Midbrain (tissue), 1 donor: ENCODE results near the gene MIER3.
A peak's percentile ranks its signal among the peaks of the same experiment; 100 is the strongest.
"Not testable (repeated sequence)": the region's sequence is repeated elsewhere in the genome, so short reads cannot be mapped to it uniquely, and the experiment has no call there.

Experiments used
- DNase-seq: peaks from one replicate; lab custom pipeline; 2025; lab: John Stamatoyannopoulos, UW

The MIER3 gene, protein sequence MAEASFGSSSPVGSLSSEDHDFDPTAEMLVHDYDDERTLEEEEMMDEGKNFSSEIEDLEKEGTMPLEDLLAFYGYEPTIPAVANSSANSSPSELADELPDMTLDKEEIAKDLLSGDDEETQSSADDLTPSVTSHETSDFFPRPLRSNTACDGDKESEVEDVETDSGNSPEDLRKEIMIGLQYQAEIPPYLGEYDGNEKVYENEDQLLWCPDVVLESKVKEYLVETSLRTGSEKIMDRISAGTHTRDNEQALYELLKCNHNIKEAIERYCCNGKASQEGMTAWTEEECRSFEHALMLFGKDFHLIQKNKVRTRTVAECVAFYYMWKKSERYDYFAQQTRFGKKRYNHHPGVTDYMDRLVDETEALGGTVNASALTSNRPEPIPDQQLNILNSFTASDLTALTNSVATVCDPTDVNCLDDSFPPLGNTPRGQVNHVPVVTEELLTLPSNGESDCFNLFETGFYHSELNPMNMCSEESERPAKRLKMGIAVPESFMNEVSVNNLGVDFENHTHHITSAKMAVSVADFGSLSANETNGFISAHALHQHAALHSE

GRCh38 chr5:56951946-56952691, at the start of gene MIER3:
Gene MIER3, minus strand, starts transcription at chr5:56952123. Its CDS starts 21 bp downstream, at chr5:56952102.
- DNase-seq = peak; percentile 79

- DNase-seq = no peak
Measured at GRCh38 chr5:56995596-56995995, 43.7 kb upstream of the MIER3 start.

DNA sequence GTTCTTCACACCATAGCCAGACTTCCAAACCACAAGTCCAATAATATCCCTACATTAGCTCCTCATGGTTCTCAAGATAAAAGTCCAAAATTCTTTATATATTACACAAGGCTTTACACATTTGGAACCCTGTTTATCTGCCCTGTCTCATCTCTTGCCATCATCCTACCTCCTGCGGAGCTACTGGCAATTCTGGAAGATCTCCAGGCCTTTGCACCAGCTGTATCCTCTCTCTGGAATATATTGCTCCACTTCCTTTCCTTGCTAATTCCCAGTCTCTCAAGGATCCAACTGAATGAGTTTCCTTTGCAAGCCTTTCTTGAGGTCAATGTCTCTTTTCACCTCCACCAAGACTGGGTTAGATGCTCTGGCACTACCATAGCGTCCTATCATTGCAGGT, 41.3 kb upstream of the MIER3 start:
- no peak for DNase-seq

GRCh38 chr5:56989676-56990075, 37.8 kb upstream of the MIER3 start:
- no peak for DNase-seq

DNA sequence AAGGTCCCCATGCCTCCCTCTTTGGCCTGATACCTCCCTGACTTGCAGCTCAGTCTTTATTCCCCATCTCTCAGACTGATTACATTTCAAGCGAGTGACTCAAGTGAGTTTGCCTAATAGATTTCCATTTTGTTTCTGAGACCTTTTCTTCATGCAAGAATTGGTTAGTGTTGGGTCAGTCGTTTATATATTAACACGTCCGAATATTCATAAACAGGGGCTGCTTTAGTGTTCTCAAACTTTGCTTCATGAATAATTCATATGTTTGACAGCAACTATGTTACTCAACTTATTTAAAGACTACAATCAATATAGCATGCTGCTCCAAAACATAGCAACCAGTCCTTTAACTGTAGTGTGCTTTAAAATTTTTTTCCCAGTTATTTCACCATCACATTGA, 36.6 kb upstream of the MIER3 start:
- DNase-seq = no peak

GRCh38 chr5:56987171-56987570, 35.2 kb upstream of the MIER3 start:
- no peak for DNase-seq

DNA sequence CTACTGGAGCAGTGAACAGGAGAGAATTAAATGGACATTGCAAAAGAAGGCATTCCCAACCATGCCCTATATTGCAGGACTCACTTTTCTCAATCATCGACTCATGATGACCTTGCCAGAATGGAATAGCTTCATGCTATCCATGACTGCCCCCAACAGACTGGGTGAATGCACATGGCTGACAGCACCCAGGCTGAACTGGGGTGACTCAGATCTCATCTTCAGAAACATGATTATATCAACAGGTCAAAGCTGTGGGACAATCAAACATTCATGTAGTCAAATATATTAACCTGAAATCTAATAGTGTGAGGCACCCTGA, 34.7 kb upstream of the MIER3 start:
- no peak for DNase-seq

DNA sequence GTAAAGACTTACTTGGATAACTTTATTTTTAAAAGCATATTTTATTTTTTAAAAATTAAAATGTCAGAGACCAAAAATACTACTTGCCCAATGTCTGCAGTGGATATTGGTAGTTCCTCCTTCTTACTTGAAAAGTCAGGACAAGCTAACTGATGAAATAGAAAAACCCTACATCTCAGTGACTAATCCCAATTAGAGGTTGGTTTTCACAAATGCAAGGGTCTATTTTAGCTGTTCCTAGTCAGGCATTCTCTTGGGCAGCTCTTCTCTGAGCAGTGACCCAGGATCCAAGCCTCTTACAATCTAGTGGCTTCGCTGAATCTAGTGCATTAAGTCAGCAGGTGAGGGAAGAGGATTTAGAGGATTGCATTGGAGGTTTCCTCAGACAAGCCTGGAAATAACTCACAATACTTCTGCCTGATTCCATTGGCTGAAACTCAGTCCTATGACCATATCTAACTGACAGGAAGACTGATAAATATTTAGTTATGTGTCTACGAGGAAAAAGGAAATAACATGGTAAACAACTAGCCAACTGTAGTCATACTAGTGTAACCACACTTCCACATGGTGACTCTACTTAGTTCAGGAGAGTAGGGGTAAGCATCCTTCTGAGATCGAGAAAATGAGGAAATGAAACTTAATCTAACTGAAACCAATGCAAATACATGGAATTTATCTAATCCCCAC, 34.2 kb upstream of the MIER3 start:
- DNase-seq = no peak

GRCh38 chr5:56984445-56984844, 32.5 kb upstream of the MIER3 start:
- no peak for DNase-seq

DNA sequence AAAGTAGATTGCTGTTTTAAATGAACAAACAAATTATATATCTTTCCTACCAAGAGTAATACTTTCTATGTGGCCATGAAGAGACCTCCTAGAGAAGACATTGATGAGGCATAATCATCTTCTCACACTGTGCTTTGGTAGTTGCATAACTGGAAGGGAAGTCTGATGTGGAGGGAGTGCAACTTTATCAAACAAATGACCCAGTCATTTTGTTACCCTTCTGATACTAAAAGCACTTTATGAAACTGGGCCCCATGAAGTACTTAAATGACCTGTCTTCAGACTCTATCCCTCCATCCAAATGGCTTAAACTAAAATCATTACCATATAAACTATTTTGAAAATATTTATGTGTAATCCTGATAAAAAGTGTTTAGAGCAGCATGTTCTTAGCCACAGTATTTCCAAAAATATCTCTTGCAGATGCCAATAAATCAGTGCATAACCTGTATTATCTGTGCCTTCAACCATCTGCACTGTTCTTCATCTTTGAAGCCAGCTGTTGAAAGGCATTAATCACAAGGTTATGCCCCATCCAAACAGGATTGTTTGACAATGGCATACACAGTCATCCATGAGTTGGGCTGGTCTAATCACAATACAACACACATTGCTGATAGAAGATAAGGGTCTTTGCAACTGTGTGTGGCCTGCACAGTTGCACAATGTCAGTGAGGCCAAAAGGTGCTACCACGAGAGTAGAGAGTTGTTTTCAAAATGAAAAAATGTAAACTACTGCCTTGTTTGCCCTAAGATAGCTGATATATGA, 31.9 kb upstream of the MIER3 start:
- DNase-seq = no peak

- no peak for DNase-seq
Measured at GRCh38 chr5:56981548-56982315, 29.8 kb upstream of the MIER3 start.

GRCh38 chr5:56979968-56980367, 28.0 kb upstream of the MIER3 start:
- no peak for DNase-seq

GRCh38 chr5:56979526-56979925, 27.6 kb upstream of the MIER3 start:
- not testable (repeated sequence) for DNase-seq

DNA sequence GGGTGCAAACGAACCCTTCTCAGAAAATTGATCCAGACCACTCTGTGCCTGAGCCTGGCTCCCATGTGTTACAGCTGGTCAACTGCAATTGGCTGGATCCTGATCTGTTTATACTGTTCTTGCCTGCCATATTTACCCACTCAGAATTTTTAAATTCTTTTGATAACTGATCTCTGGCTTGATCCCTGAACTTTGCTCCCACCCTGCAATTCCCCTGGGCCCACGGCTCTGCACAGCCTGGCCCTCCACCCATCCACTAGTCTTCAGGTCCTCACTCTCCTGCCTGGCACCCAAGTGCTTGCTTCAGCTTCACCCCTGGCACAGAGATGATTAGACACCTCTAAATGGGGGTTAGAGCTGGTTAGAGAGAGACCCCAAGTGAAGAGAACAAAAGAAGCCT, 25.9 kb upstream of the MIER3 start:
- no peak for DNase-seq

DNA sequence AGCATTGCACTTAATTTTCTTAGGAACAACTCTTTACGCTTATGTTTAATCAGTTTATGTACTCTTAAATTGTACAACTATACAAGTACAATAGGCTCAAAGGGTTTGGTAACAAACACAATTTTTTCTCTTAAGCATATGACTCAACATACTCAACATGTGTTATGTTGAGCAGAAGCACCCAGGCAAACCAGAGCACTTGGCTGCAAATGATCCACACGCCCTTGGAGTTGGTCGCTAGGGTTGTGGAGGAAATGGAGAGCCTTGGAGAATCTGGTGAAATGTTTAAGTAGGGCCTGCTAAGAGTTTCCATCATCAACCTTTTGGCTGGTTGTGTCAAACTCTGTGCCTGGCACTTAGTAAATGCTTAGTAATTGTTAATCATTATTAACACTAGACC, 25.1 kb upstream of the MIER3 start:
- no peak for DNase-seq

- DNase-seq = no peak
Measured at GRCh38 chr5:56974241-56974640, 22.3 kb upstream of the MIER3 start.

- DNase-seq = no peak
Measured at GRCh38 chr5:56973473-56973872, 21.6 kb upstream of the MIER3 start.

DNA sequence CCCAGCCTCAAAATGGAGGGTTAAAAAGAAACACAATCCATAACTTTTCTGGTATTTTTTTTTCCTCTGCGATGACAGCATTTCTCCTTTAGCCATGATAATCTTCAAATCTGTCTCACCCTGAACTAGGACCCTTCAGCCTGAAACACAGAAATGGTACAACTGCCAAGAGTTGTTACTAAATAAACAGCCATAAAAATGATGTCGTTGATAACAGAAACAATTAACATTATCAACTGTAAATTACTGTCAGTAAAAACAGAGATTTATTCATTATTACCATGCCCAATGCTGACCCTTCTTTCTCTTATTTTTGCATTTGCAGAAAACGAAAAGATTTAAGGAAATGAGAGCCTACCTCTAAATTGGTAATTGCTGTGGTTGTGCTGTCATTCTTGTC, 19.4 kb upstream of the MIER3 start:
- no peak for DNase-seq

- no peak for DNase-seq
Measured at GRCh38 chr5:56964173-56964572, 12.2 kb upstream of the MIER3 start.

- no peak for DNase-seq
Measured at GRCh38 chr5:56963246-56963645, 11.3 kb upstream of the MIER3 start.

DNA sequence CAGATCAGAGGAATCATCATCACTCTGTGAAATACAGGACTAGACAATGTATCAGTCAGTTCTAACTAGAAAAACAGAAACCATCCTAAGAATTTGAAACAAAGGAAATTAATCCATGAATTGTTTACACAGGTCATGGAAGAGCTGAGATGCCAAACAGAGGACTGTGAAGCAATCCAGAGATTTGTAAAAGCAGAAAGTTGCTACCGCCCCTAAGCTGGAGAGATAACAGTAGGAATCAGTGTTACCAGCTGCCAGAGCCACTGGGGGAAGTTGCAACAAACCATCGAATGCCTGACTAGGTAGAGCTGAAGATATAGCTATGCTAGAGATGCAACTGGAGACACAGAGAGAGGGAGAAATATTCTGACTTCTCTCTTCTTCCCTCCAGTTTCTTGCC, 10.4 kb upstream of the MIER3 start:
- DNase-seq = no peak
